Measurements from ENCODE around the gene DENND2C.

- TF ChIP-seq POLR2A (IDR thresholded peaks at IDR 0.05; ENCODE audit: low read length) (no peak), GATA1 (IDR thresholded peaks at IDR 0.05; ENCODE audit: low read depth, low read length) (no peak)
Measured at GRCh38 chr1:114540821-114541220, 129.0 kb downstream of the DENND2C start.

All from erythroblast (primary cell).